Measurements from ENCODE around the gene CLDN11.

GRCh38 chr3:170482199-170482598, 63.5 kb downstream of the CLDN11 start:
- TF ChIP-seq CTCF (IDR thresholded peaks at IDR 0.05; ENCODE audit: poor library complexity, severe bottlenecking) = no peak
- TF ChIP-seq EZH2 (IDR thresholded peaks at IDR 0.05; ENCODE audit: borderline replicate concordance, insufficient read depth, low read length, poor library complexity, severe bottlenecking) = no peak
- no peak for TF ChIP-seq TAF1 (IDR thresholded peaks at IDR 0.05; ENCODE audit: low read depth)
- TF ChIP-seq POLR2AphosphoS5 (IDR thresholded peaks at IDR 0.05) = no peak
- TF ChIP-seq REST (IDR thresholded peaks at IDR 0.05; ENCODE audit: borderline replicate concordance) = no peak
